Activated CD4-positive, alpha-beta memory T cell treated with anti-CD3 and anti-CD28 coated beads for 36 hours (primary cell): Measurements from ENCODE around the gene SEZ6. TPM values are rescaled to one million over a fixed set of nuclear protein-coding genes. Genes with fewer than 3 reads are reported as not detected.

ENCODE experiments used
- CTCF ChIA-PET: fragments of 350-600 bp; sonication (Branson Sonifier 250); formaldehyde crosslinking; loops from one replicate; lab custom pipeline; 2021; ENCODE audit warnings: antibody characterized with exemption, inconsistent platforms; lab: Charles Lee
- POLR2A ChIA-PET: fragments of 350-600 bp; sonication (Branson Sonifier 250); formaldehyde crosslinking; loops from one replicate; lab custom pipeline; 2021; ENCODE audit warnings: antibody characterized with exemption; lab: Charles Lee
- DNase-seq: peaks from one replicate; pipeline ENCODE4 v3.0.0-alpha.2; 2020
- H3K27ac Mint-ChIP-seq: one replicate; pipeline ENCODE4 v1.8.0; 2021; ENCODE audit warnings: mixed read lengths
- H3K27me3 Mint-ChIP-seq: one replicate; pipeline ENCODE4 v1.8.0; 2021; ENCODE audit warnings: mixed read lengths
- H3K36me3 Mint-ChIP-seq: one replicate; pipeline ENCODE4 v1.8.0; 2021; ENCODE audit warnings: mixed read lengths
- H3K4me1 Mint-ChIP-seq: one replicate; pipeline ENCODE4 v1.8.0; 2021; ENCODE audit warnings: low read depth, mixed read lengths
- H3K4me3 Mint-ChIP-seq: one replicate; pipeline ENCODE4 v1.8.0; 2021; ENCODE audit warnings: mild to moderate bottlenecking, mixed read lengths
- H3K9me3 Mint-ChIP-seq: one replicate; pipeline ENCODE4 v1.8.0; 2021; ENCODE audit warnings: mixed read lengths
- intact Hi-C: fragments of 100-400 bp; cut with micrococcal nuclease; formaldehyde crosslinking; loops from one replicate; pipeline ENCODE4 v1.15.1; 2023
- total RNA-seq, 2 experiments: library from RNA; stranded (reverse); gene quantifications; one replicate each; pipeline ENCODE4 v1.2.3, GENCODE V29; 2021

Gene SEZ6
- total RNA-seq, 2 experiments from 2014 or later = not detected

DNA sequence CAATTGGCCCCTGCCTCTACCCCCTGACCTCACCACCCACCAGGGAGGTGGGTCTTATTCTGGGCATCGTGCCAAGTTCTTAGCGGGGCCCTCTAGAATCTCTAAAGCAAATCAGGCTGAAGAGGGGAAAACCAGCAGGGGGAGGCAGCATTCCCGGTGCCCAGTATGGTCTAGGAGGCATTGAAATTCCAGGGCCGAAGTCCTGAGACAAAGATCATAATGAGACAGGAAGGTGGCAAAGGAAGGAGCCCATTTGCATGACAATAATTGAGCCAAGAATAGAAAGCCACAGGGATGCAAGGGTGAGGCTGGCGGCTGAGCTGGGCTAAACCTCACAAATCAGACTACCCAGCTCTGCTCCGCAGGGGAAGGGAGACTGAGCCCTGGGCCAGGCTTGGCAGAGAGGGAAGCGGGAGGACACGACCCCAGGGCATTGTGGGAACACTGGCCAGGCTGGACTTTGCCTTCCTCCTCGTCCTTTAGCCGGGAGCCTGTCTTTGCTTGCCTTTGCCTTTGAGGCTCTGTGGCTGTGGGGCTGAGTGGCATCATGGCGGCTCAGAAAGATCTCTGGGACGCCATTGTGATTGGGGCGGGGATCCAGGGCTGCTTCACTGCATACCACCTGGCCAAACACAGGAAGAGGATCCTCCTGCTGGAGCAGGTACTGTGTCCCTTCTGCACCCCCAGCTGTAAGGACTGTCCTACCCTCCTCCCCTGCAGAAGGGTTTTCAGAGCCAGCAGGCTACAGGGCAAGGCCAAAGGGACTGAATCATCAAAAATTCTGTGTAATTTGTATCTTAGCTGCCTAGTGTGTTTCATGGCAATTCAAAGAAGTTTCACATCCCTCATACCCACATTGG is 37.1 kb upstream of the SEZ6 start, which contains the start of gene PIPOX:
Gene PIPOX (plus strand): TSS at position 463 of the 860 bp plus-strand sequence. CDS start 85 bp downstream, at position 548.
- intact Hi-C loops = no loop called here
- no peaks in the 10 kb centered on the region for H3K9me3 Mint-ChIP-seq
- H3K4me1 Mint-ChIP-seq = peaks cover 4% of the 10 kb centered on the region
- CTCF ChIA-PET = no interaction called here
- POLR2A ChIA-PET = no interaction called here
- no peaks in the 10 kb centered on the region for H3K36me3 Mint-ChIP-seq
- no peak within 1 kb of the TSS for H3K4me3 Mint-ChIP-seq
- no peak within 1 kb of the TSS for H3K27ac Mint-ChIP-seq
- peak; percentile 13 for DNase-seq
- peaks cover 14% of the 10 kb centered on the region for H3K27me3 Mint-ChIP-seq

DNA sequence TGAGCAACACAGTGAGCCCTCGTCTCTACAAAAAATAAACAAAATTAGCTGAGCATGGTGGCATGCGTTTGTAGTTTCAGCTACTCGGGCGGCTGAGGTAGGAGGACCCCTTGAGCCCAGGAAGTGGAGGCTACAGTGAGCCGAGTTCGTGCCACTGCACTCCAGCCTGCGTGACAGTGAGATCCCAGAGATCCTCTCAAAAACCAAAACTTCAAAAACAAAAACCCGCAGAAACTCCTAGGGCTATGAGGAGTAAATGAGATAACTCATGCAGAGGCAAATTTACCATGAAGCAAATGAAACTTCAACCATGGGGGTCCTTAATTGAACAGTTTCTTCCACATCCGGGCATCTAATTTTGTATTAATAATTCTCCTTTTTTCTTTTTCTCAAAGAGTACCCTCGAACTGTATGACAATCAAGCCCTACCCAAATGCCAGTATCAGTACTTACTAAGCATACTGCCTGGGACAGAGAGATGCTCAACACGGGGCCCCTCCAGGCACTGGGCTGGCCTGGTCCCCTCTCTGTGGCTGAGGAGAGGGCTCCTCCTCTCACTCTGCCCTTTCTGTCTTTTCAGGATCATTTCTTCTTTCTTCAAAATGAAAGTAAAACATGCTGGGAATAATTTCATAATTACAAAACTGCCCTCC is 36.3 kb upstream of the SEZ6 start:
- no peak for DNase-seq
- CTCF ChIA-PET = interaction anchor here (0.7 kb wide), 1 partner anchor 9 kb away, joined by 3 read pairs; no protein-coding TSS in a partner anchor
- POLR2A ChIA-PET = no interaction called here
- Mint-ChIP-seq H3K36me3 (no peaks in the 10 kb centered on the region), H3K4me3 (no peak overlapping the region), H3K27me3 (peaks cover 10% of the 10 kb centered on the region), H3K9me3 (no peaks in the 10 kb centered on the region), H3K27ac (no peak overlapping the region), H3K4me1 (peaks cover 4% of the 10 kb centered on the region)
- intact Hi-C loops = no loop called here

DNA sequence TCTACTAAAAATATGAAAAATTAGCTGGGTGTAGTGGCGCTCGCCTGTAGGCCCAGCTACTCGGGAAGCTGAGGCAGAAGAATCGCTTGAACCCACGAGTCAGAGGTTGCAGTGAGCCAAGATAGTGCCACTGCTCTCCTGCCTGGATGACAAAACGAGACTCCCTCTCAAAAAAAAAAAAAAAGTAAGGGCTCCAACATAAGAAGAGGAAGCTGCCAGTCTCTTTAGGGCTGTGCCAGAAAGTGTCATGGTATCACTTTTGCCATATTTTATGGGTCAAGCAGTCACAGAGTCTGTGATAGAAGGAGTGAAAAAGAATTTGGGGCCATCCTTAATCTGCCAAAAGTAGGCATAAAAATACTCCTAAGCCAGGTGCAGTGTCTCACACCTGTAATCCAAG is 35.7 kb upstream of the SEZ6 start:
- Mint-ChIP-seq H3K36me3 (no peaks in the 10 kb centered on the region), H3K27me3 (peaks cover 10% of the 10 kb centered on the region), H3K9me3 (no peaks in the 10 kb centered on the region), H3K4me3 (no peak overlapping the region), H3K4me1 (peaks cover 4% of the 10 kb centered on the region), H3K27ac (no peak overlapping the region)
- POLR2A ChIA-PET = no interaction called here
- CTCF ChIA-PET = interaction anchor here (0.7 kb wide), 1 partner anchor 8 kb away, joined by 3 read pairs; no protein-coding TSS in a partner anchor
- intact Hi-C loops = no loop called here
- DNase-seq = no peak

DNA sequence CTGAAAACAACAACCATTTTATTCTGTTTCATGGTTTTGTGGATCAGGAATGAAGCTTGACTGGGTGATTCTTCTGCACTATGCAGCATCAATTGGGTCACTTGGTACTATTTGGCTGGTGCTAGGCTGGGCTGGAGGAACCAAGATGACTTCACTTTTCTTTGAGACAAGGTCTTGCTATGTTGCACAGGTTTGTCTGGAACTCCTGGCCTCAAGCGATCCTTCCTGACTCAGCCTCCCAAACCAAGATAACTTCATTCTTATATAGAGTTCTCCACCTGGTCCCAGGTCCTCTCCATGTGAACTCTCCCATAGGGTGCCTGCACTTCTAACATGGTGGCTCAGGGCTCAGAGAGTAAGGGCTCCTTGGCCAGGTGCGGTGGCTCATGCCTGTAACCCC is 35.3 kb upstream of the SEZ6 start:
- peaks cover 9% of the 10 kb centered on the region for H3K27me3 Mint-ChIP-seq
- no peak overlapping the region for H3K27ac Mint-ChIP-seq
- no peaks in the 10 kb centered on the region for H3K9me3 Mint-ChIP-seq
- peaks cover 4% of the 10 kb centered on the region for H3K4me1 Mint-ChIP-seq
- ChIA-PET POLR2A (no interaction called here), CTCF (no interaction called here)
- no peak for DNase-seq
- H3K4me3 Mint-ChIP-seq = no peak overlapping the region
- no peaks in the 10 kb centered on the region for H3K36me3 Mint-ChIP-seq
- intact Hi-C loops = no loop called here

DNA sequence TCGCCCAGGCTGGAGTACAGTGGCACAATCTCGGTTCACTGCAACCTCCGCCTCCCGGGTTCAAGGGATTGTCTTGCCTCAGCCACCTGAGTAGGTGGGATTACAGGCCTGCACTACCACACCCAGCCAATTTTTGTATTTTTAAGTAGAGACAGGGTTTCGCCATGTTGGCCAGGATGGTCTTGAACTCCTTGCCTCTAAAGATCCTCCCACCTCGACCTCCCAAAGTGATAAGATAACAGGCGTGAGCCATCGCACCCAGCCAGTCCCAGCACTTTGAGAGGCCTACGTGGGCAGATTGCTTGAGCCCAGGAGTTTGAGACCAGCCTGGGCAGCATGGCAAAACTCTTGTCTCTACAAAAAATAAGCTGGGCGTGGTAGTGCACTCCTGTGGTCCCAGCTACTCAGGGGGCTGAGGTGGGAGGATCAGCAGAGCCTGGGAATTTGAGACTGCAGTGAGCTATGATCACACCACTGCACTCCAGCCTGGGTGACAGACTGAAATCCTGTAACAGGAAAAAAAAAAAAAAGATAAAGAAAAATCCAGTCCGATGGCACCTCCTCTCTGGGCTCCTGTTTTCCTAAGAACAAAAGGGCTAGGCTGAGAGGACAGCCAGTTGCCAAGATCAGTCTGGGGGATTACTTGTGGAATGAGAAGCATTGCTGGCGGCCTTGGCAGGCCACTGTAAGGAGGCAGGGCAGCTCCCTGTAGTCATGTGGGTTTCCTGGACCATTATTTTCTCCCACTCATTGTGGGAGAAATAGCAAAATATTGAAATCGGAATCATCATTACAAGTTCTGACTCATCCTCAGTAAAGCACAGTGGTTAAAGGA is 34.1 kb upstream of the SEZ6 start:
- Mint-ChIP-seq H3K4me1 (peaks cover 4% of the 10 kb centered on the region), H3K27ac (no peak overlapping the region), H3K36me3 (no peaks in the 10 kb centered on the region), H3K27me3 (peaks cover 14% of the 10 kb centered on the region), H3K4me3 (no peak overlapping the region), H3K9me3 (peaks cover 4% of the 10 kb centered on the region)
- POLR2A ChIA-PET = no interaction called here
- intact Hi-C loops = no loop called here
- DNase-seq = no peak
- CTCF ChIA-PET = no interaction called here

DNA sequence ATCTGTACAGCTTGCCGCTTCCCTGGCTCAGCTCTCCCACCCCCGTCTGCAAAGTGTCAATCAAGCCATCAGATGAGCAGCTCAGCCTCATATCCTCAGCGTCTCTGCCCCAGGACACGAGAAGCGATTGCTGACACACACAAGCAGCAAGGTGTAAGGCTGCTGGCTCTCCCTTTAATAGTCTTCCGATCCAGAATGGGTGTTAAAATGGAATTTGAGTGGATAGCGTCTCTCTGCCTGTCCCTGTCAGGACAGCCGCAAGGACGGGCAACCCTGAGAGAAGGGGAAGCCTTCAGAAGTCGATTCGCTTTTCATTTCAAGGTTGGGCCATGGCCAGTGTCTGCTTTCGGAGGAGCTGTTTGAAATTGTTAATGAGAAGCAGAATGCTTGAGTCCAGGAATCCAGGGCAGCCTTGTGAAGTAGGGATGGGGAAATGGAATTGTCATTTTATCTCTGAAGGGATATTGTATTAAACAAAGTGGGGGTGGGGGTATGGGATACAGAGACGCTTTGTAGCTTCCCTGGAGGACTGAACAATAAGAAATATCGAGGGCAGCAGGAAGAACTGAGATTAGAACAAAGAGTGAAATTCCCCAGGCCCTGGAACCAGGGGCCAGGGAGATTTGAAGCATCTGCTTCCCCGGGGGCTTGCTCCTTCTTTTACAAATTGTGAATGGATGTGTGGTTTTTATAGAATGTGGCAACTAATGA is 32.4 kb upstream of the SEZ6 start:
- H3K27me3 Mint-ChIP-seq = peaks cover 14% of the 10 kb centered on the region
- intact Hi-C loops = no loop called here
- no peak for DNase-seq
- H3K4me1 Mint-ChIP-seq = peaks cover 4% of the 10 kb centered on the region
- ChIA-PET CTCF (interaction anchor here (0.7 to 1.2 kb wide), 3 partner anchors 73 to 86 kb away, joined by 3 read pairs; no protein-coding TSS in a partner anchor), POLR2A (no interaction called here)
- H3K27ac Mint-ChIP-seq = no peak overlapping the region
- H3K36me3 Mint-ChIP-seq = no peaks in the 10 kb centered on the region
- H3K4me3 Mint-ChIP-seq = no peak overlapping the region
- peaks cover 13% of the 10 kb centered on the region for H3K9me3 Mint-ChIP-seq

DNA sequence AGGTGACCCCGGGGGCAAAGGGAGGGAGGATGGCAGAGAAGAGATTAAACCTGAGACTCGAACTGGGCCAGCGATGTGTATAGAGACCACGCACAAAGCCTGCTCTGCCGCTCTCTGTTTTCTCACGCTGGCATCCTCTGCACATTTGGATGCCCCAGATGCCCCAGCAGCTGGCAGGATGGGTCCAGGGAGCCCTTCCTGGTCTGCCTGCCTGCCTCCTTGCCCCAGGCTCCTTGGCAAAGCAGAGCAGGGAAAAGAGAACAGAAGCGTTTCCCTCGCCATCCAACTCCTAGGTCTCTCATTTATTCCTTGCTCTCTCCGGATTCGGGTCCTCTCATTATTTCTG is 31.9 kb upstream of the SEZ6 start:
- intact Hi-C loops = no loop called here
- peaks cover 15% of the 10 kb centered on the region for H3K27me3 Mint-ChIP-seq

DNA sequence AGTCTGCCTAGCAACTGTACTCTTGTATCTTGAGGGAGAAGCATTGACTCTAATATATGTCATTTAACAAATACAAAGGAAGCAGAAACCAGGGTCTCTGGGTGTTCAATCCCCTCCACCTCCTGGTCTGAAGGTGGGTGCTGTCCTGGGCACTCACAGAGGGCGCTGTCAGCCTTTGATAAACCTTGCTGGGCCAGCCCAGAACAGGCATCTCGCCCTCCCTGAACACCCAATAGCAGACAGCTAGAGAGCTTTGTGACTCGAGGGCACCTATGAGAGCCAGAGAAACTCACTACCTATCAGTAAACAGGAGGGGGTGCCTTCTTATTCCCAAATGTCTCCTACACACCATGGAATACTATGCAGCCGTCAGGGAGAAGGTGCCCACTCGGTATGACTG is 30.8 kb upstream of the SEZ6 start:
- Mint-ChIP-seq H3K36me3 (no peaks in the 10 kb centered on the region), H3K9me3 (peaks cover 13% of the 10 kb centered on the region), H3K4me3 (no peak overlapping the region), H3K4me1 (no peaks in the 10 kb centered on the region), H3K27ac (no peak overlapping the region), H3K27me3 (peaks cover 20% of the 10 kb centered on the region)
- CTCF ChIA-PET = no interaction called here
- POLR2A ChIA-PET = no interaction called here
- no peak for DNase-seq
- intact Hi-C loops = no loop called here

More for the DNA sequence above, 31.9 kb upstream of the SEZ6 start:
- no peak overlapping the region for H3K27ac Mint-ChIP-seq
- ChIA-PET CTCF (interaction anchor here (1.2 kb wide), 1 partner anchor 72 kb away, joined by 3 read pairs; no protein-coding TSS in a partner anchor), POLR2A (no interaction called here)
- H3K4me1 Mint-ChIP-seq = peaks cover 4% of the 10 kb centered on the region
- H3K4me3 Mint-ChIP-seq = no peak overlapping the region
- H3K9me3 Mint-ChIP-seq = peaks cover 13% of the 10 kb centered on the region
- H3K36me3 Mint-ChIP-seq = no peaks in the 10 kb centered on the region
- DNase-seq = no peak

DNA sequence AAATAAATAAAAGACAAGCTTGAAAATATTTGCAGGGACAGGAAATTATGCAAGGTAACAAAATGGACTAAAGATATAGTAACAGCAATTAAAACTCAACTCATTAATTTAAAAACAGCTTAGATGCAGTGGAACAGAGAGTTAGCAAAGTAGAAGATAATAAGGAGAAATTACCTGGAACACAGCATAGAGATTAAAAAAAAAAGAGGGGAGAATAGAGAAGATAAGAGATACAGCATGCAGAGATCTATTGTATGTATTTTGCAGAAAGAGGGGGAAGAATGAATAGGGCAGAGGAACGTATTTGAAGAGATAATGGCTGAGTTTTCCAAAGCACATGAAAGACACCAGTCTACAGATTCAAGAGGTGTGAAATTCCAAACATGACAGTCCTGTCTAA is 28.7 kb upstream of the SEZ6 start:
- ChIA-PET CTCF (interaction anchor here (1.4 to 1.7 kb wide), 2 partner anchors 69 to 84 kb away, joined by 3 to 4 read pairs; no protein-coding TSS in a partner anchor), POLR2A (no interaction called here)
- Mint-ChIP-seq H3K4me1 (no peaks in the 10 kb centered on the region), H3K27me3 (peaks cover 31% of the 10 kb centered on the region), H3K9me3 (peaks cover 13% of the 10 kb centered on the region), H3K4me3 (no peak overlapping the region), H3K27ac (no peak overlapping the region), H3K36me3 (no peaks in the 10 kb centered on the region)
- intact Hi-C loops = no loop called here
- no peak for DNase-seq

DNA sequence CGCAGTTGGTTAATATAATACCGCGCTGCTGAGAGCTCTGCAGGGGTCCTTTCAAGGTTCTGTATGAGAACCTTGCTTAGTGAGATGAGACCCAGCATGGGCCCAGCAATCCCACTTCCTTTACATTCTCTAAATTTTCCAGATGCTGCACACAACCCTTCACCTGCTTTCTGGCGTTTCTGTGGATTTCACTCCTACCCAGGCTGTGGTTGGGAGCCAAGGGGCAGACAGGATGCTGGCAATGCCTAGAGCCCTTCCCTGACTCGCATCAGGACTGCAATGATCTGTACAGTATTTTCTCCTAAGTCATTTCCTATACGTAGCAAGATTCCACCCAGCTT is 27.0 kb upstream of the SEZ6 start:
- H3K27me3 Mint-ChIP-seq = peaks cover 33% of the 10 kb centered on the region
- no peak for DNase-seq
- H3K4me1 Mint-ChIP-seq = no peaks in the 10 kb centered on the region
- no peaks in the 10 kb centered on the region for H3K36me3 Mint-ChIP-seq
- no peak overlapping the region for H3K27ac Mint-ChIP-seq
- CTCF ChIA-PET = interaction anchor here (1.5 to 1.7 kb wide), 3 partner anchors 67 to 85 kb away, joined by 4 to 6 read pairs (median 4); no protein-coding TSS in a partner anchor
- no peak overlapping the region for H3K4me3 Mint-ChIP-seq
- POLR2A ChIA-PET = no interaction called here
- intact Hi-C loops = no loop called here
- H3K9me3 Mint-ChIP-seq = peaks cover 13% of the 10 kb centered on the region

DNA sequence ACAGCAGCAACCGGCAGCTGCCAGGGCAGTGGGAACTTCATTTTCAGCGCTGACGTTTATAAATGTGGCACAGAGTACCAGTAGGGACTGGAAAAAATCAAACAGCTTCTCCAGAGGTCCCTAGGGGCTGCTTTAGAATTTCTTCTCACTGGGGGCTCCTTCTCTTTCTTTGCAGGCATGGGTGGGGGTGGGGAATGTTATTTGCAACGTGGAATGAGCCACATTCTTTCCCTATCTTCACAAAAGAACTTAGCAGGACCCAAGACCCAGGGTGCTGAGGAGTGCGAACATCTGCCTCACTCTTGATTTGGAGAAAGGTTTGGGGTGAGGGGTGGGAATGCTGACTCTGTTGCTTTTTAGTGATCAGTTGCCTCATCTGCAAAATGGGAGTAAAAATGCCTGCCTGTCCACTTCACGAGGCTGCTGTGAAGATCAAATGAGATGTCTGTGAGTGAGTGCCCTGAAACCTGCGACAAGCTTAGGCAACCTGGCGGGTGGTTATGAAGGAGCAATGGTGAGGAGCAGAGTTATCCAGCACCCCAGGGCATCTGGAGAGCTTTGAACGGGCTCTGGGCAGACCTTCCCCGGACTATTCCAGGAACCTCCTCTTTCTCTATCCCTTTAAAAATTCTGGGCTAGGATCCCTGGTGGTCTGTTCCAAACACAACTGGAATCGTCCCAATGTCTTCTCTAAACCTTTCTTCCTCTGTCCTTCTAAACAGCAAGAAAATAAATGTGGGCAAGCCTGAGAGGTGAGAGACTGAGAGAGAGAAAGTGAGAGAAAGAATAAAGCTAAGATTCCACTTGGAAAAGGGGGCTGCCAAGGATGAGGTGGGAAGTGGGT is 26.4 kb upstream of the SEZ6 start:
- POLR2A ChIA-PET = no interaction called here
- H3K36me3 Mint-ChIP-seq = no peaks in the 10 kb centered on the region
- CTCF ChIA-PET = interaction anchor here (1.5 to 1.6 kb wide), 2 partner anchors 66 to 85 kb away, joined by 4 to 6 read pairs; no protein-coding TSS in a partner anchor

More for the DNA sequence above, 26.4 kb upstream of the SEZ6 start:
- no peak for DNase-seq
- no peak overlapping the region for H3K27ac Mint-ChIP-seq
- no peak overlapping the region for H3K4me3 Mint-ChIP-seq
- H3K4me1 Mint-ChIP-seq = no peaks in the 10 kb centered on the region
- H3K9me3 Mint-ChIP-seq = peaks cover 13% of the 10 kb centered on the region
- intact Hi-C loops = no loop called here
- peaks cover 34% of the 10 kb centered on the region for H3K27me3 Mint-ChIP-seq
